HFFc6 (cell line): ENCODE measurements around the gene TOMM5. TPM values are rescaled to one million over a fixed set of nuclear protein-coding genes. Genes with fewer than 3 reads are reported as not detected.
A peak's percentile ranks its signal among the peaks of the same experiment; 100 is the strongest.

ENCODE experiments used
- DNase-seq: peaks from one replicate; pipeline ENCODE4 v3.0.0-alpha.2; 2018
- H3K27ac Mint-ChIP-seq: 2 replicates; pipeline ENCODE4 v1.8.0; 2020; ENCODE audit warnings: mild to moderate bottlenecking, mixed read lengths
- H3K27me3 Mint-ChIP-seq: 2 replicates; pipeline ENCODE4 v1.8.0; 2021; ENCODE audit warnings: mild to moderate bottlenecking, moderate library complexity, mixed read lengths; ENCODE audit not compliant: insufficient read depth
- H3K36me3 Mint-ChIP-seq: 2 replicates; pipeline ENCODE4 v1.8.0; 2021; ENCODE audit warnings: low read depth, mixed read lengths
- H3K4me1 Mint-ChIP-seq: 2 replicates; pipeline ENCODE4 v1.8.0; 2020; ENCODE audit warnings: low read depth, mixed read lengths
- H3K4me3 Mint-ChIP-seq: 2 replicates; pipeline ENCODE4 v1.8.0; 2020; ENCODE audit warnings: mild to moderate bottlenecking, moderate library complexity, mixed read lengths
- H3K9me3 Mint-ChIP-seq: 2 replicates; pipeline ENCODE4 v1.8.0; 2020; ENCODE audit warnings: mild to moderate bottlenecking, mixed read lengths
- long read RNA-seq: library from polyadenylated mRNA; unstranded; transcript quantifications from one replicate; pipeline ENCODE4 v2.0.0, GENCODE V29; 2019
- total RNA-seq, 6 experiments: library from RNA; stranded (reverse); fragmentation: NEBNext Ultra II Directional; extraction: Animal tissue kit (Norgen Biotek cat#: 25700); gene quantifications; 2 replicates in 1 of 6; 3 replicates in 5 of 6; pipeline ENCODE4 v1.2.3, GENCODE V29; 2021
- TF ChIP-seq, protein P1 (sequence below): fragments of 200-600 bp; sonication (generic); IDR thresholded peaks from 2 replicates; pipeline ENCODE4 v1.5.0; 2021; ENCODE audit warnings: antibody characterized with exemption, mild to moderate bottlenecking

Gene TOMM5
- 100 to 1,000 TPM; 140 to 166 (median 148) TPM for total RNA-seq
- long read RNA-seq, transcript TOMM5-202 (2 exons, 808 nt): minor isoform, 5 of 190 reads
- long read RNA-seq, transcript TOMM5-201 (2 exons, 751 nt): major isoform, 182 of 190 reads
- long read RNA-seq, partial matches to known transcripts: 1 of 190 reads
- long read RNA-seq, other reads (novel, unspliced or antisense): 1 of 190 reads

DNA sequence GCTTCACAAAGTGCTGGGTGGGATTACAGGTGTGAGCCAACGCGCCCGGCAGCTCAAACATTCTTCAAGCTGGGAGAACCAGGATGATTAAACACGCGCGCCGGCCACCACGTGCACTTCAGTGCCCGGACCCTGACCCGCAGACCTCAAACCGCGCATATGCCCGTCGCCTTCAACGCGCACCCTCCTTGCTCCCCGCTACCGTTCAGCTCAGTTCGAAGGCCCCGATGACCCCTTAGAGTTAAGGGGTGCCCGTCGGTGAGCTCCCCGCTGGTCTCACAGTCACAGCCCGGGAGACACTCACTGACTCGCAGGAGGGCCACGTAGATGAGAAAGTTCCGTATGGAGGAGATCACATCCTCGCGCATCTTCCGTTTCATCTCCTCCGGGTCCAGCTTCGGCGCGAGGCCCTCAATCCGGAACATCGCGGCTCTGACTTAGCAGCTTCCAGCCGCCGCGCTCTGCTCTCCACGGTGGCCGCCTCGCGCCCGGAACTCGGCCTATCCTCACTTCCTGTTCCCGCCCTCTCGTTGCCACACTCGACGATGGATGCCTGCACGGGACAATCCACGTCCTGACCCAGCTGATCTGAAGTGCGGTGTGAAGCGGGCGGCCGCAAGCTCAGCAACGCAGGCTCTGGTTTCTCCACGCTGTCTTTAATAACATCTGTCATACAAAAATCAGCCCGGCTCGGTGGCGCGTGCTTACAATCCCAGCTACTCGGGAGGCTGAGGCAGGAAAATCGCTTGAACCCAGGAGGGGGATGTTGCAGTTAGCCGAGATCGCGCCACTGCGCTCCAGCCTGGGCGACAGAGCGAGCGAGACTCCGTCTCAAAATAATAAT lies at the start of gene TOMM5:
TOMM5 (minus strand) TSS at position 490 of the 844 bp plus-strand sequence; CDS start at position 425, 65 bp downstream.
- Mint-ChIP-seq H3K9me3 (no peaks in the 10 kb centered on the region; the same call in 1 of the 2 replicates), H3K27me3 (no peaks in the 10 kb centered on the region), H3K36me3 (peaks cover 30% of the 10 kb centered on the region), H3K27ac (peak within 1 kb of the TSS; percentile 99), H3K4me1 (peaks cover 43% of the 10 kb centered on the region), H3K4me3 (peak within 1 kb of the TSS; percentile 99)
- DNase-seq: peak; percentile 94
- TF ChIP-seq, protein P1, sequence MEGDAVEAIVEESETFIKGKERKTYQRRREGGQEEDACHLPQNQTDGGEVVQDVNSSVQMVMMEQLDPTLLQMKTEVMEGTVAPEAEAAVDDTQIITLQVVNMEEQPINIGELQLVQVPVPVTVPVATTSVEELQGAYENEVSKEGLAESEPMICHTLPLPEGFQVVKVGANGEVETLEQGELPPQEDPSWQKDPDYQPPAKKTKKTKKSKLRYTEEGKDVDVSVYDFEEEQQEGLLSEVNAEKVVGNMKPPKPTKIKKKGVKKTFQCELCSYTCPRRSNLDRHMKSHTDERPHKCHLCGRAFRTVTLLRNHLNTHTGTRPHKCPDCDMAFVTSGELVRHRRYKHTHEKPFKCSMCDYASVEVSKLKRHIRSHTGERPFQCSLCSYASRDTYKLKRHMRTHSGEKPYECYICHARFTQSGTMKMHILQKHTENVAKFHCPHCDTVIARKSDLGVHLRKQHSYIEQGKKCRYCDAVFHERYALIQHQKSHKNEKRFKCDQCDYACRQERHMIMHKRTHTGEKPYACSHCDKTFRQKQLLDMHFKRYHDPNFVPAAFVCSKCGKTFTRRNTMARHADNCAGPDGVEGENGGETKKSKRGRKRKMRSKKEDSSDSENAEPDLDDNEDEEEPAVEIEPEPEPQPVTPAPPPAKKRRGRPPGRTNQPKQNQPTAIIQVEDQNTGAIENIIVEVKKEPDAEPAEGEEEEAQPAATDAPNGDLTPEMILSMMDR: no peak

DNA sequence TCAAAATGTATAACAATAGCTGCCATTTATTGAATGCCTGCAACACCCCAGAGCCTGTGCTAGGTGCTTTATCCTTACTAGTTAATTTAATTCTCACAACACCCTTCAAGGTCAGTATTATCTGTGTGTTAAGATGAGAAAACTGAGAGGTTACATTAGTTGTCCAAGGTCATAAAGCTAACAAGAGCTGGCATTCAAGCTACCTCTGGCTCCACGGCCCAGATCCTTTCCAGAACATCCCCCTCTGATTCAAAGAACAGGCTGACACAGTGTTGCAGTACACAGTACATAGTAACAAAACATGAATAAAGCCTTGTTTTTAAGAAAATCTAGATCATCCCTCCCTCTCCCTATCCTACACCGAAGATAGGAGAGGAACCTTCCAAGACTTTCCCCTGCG lies 48.9 kb upstream of the TOMM5 start:
- H3K4me1 Mint-ChIP-seq: peaks cover 9% of the 10 kb centered on the region; the same call in 1 of the 2 replicates
- DNase-seq: no peak
- no peaks in the 10 kb centered on the region for H3K9me3 Mint-ChIP-seq
- no peak overlapping the region for H3K4me3 Mint-ChIP-seq
- H3K27me3 Mint-ChIP-seq: peaks cover 26% of the 10 kb centered on the region
- TF ChIP-seq, protein P1: no peak
- no peak overlapping the region for H3K27ac Mint-ChIP-seq
- H3K36me3 Mint-ChIP-seq: no peaks in the 10 kb centered on the region

DNA sequence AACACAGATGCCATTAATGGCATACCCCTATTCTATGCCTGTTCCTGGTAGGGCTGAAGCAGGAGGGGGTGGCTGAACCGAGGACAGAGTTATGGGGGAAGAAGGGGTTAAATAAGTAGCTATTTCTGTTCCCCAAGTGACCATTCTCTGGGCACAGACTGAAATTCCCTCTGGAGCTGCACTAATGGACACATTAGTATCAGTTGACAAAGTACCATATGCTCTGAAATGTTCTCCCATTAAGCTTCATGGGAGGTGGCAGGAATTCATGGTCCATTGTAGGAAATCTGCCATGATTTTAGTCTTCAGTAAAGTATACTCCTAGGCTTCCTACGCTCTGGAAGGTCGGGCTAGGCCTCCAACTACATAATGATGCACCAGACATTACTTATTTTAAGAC lies 47.8 kb upstream of the TOMM5 start:
- no peaks in the 10 kb centered on the region for H3K36me3 Mint-ChIP-seq
- no peak for DNase-seq
- H3K27ac Mint-ChIP-seq: no peak overlapping the region
- H3K4me1 Mint-ChIP-seq: peaks cover 9% of the 10 kb centered on the region; the same call in 1 of the 2 replicates
- TF ChIP-seq, protein P1: no peak
- no peak overlapping the region for H3K4me3 Mint-ChIP-seq
- H3K9me3 Mint-ChIP-seq: no peaks in the 10 kb centered on the region
- H3K27me3 Mint-ChIP-seq: peaks cover 28% of the 10 kb centered on the region

DNA sequence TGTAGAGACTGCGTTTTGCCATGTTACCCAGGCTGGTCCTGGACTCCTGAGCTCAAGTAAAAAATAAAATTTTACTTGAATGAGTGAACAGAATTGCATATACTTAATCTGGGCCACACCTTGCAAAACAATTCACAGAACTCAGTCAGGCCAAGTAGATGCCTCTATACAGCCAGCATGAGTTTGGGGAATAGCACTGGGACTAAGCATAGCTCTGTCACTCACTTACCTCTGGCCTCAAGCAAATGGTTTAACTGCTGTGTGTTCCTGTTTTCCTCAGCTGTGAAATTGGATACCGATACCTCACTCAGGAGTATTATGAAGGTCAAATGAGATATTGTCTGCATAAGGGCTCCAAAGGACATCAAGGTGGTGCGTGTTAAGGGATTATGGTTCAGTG lies 47.4 kb upstream of the TOMM5 start:
- DNase-seq: no peak
- H3K36me3 Mint-ChIP-seq: no peaks in the 10 kb centered on the region
- TF ChIP-seq, protein P1: no peak
- no peak overlapping the region for H3K4me3 Mint-ChIP-seq
- no peaks in the 10 kb centered on the region for H3K9me3 Mint-ChIP-seq
- H3K4me1 Mint-ChIP-seq: peaks cover 9% of the 10 kb centered on the region; the same call in 1 of the 2 replicates
- peaks cover 25% of the 10 kb centered on the region for H3K27me3 Mint-ChIP-seq
- no peak overlapping the region for H3K27ac Mint-ChIP-seq

DNA sequence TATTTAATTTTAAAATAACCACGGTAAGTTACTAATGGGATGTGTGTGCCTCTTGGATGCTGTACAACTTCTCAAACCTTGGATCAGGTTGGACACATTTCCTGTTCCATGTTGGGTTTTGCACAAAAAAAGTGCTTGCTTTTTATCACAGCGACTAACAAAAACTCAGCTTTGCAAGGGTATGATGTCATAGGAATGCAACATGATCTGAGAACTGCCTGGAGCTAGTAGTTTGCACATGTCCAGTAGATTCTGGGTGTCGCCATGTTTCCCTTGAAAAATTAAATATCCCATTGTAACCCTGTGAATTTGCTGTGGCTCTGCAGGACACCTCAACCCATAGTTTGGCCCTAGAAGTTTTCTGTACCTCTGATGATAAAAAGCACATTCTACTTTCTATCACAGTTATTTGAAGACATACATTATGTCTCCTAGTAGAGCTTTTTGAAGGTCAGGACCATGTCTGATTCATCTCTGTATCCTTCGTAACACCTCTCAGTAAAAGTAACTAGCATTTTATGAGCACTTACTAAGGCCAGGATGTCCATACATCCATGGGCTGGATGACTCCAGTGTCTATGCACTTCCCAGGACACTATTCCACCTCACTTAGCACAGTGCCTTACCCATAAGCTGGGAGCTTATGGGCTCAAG lies 46.8 kb upstream of the TOMM5 start:
- Mint-ChIP-seq H3K36me3 (no peaks in the 10 kb centered on the region), H3K4me1 (peaks cover 9% of the 10 kb centered on the region; the same call in 1 of the 2 replicates), H3K9me3 (no peaks in the 10 kb centered on the region), H3K4me3 (no peak overlapping the region), H3K27ac (no peak overlapping the region), H3K27me3 (peaks cover 25% of the 10 kb centered on the region)
- TF ChIP-seq, protein P1: no peak
- peak; percentile 52 for DNase-seq
